ENCODE results near the gene GPR15.

DNA sequence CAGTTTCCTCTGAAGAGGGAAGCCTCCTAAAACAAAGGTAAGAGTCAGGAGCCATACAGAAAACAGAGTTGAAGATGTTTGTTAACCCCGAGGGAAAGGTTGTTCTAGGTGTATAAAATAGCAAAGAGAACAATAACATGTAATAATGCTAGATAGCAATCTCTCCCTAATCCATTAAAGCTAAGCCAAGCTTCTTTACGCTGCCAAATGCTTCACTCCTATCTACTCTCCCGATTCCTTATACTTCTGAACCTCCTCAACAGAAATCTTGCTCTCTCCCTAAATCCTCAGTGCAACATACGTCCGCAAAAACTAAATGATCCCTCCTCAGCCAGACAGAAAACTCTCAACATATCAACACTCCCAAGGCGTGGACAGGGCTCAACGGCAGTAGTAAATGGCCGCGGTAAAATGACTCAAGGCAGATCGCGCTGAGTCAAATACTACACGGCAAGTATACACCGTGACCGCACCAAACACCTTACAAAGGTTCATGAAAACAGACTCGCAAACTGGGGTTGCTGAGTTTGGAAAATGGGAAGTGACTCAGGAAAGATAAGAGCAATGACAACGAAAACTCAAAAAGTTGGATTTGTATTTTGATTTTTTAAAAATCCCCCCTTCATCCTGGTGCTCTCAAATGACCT is 9.8 kb upstream of the GPR15 start:
- TF ChIP-seq, protein P1, sequence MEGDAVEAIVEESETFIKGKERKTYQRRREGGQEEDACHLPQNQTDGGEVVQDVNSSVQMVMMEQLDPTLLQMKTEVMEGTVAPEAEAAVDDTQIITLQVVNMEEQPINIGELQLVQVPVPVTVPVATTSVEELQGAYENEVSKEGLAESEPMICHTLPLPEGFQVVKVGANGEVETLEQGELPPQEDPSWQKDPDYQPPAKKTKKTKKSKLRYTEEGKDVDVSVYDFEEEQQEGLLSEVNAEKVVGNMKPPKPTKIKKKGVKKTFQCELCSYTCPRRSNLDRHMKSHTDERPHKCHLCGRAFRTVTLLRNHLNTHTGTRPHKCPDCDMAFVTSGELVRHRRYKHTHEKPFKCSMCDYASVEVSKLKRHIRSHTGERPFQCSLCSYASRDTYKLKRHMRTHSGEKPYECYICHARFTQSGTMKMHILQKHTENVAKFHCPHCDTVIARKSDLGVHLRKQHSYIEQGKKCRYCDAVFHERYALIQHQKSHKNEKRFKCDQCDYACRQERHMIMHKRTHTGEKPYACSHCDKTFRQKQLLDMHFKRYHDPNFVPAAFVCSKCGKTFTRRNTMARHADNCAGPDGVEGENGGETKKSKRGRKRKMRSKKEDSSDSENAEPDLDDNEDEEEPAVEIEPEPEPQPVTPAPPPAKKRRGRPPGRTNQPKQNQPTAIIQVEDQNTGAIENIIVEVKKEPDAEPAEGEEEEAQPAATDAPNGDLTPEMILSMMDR (IDR thresholded peaks at IDR 0.05) = no peak
- TF ChIP-seq POLR2A (IDR thresholded peaks at IDR 0.05) = no peak
